GM13977 (cell line): Measurements from ENCODE around the gene MYH14.

Experiments used
- DNase-seq: peaks from one replicate; pipeline ENCODE4 v3.0.0; 2012; ENCODE audit warnings: low spot score
- CTCF ChIP-seq: IDR thresholded peaks from 2 replicates; pipeline ENCODE4 v1.5.1; 2012; ENCODE audit warnings: mild to moderate bottlenecking, control low read depth; ENCODE audit not compliant: insufficient read depth; ENCODE audit errors: extremely low read depth, missing control alignments
- in situ Hi-C: fragments of 300-500 bp; cut with MboI; formaldehyde crosslinking; loops from one replicate; pipeline ENCODE4 v1.12.0; 2022; ENCODE audit warnings: low sequenced_read_pairs, low pct_unique_long_range_greater_than_20kb, mixed read lengths, inconsistent platforms; ENCODE audit not compliant: unreplicated experiment

The MYH14 gene

GRCh38 chr19:50248826-50249225, 45.4 kb downstream of the MYH14 start:
- no peak for TF ChIP-seq CTCF
- in situ Hi-C loops: no loop called here
- no peak for DNase-seq

GRCh38 chr19:50249636-50250035, 46.2 kb downstream of the MYH14 start:
- DNase-seq: no peak
- in situ Hi-C loops: no loop called here
- no peak for TF ChIP-seq CTCF

DNA sequence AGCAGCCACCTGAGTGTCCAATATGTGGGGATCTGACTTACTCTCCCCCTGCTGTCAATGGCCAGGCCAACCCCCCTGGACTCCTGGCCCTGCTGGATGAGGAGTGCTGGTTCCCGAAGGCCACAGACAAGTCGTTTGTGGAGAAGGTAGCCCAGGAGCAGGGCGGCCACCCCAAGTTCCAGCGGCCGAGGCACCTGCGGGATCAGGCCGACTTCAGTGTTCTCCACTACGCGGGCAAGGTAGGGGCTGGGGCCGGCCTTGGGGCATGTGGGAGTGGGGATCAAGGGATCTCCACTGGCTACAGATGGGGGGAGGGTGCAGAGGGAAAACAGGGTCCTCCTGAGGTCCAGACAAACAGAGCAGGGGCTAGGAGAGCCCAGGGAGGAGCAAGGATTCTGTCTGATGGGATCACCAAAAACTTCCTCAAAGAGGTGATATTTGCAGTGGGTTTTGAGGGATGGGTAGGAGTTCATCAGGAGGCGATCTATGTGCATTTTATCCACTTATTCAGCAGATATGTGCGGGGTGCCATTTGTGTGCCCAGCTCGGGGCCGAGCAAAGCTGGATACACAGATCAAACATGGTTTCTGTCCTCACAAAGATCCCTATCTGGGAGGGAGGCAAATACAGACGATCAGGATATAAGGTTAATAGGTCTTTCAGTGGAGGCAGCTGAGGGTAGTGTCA, 47.2 kb downstream of the MYH14 start:
- in situ Hi-C loops: no loop called here
- no peak for DNase-seq
- no peak for TF ChIP-seq CTCF

DNA sequence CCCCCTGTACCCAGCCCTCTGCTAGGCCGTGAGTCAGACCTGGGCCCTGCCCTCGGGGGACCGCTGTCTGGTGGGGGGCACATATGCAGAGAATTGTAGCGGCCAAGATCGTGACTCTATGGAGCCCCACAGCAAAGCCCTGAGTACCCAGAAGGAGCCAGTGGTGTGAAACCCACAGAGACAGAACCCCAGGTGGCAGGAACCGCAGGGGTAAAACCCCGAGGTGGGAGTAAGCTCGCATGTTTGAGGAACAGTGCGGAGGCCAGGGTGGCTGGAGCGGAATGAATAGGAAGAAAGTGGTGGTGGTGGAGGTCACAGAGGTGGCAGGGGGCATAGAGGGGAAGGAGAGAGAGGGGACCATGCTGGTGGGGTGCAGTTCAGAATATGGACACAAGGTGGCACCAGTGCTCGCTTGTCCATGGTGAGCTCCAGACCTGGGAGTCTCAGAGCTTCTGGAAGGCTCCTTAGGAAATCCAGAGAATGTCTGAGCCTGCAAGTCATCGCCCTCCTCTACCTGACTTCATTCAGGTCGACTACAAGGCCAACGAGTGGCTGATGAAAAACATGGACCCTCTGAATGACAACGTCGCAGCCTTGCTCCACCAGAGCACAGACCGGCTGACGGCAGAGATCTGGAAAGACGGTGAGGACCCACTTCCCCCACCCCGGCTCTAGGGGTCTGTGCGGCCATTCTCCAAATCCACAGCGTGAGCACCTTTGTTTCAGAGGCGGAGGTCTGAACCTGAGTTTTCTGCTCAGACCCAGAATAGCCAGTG, 48.9 kb downstream of the MYH14 start:
- peak; percentile 76 for TF ChIP-seq CTCF
- no peak for DNase-seq
- in situ Hi-C loops: no loop called here

GRCh38 chr19:50252887-50253268, 49.5 kb downstream of the MYH14 start:
- TF ChIP-seq CTCF: no peak
- no peak for DNase-seq
- in situ Hi-C loops: no loop called here

DNA sequence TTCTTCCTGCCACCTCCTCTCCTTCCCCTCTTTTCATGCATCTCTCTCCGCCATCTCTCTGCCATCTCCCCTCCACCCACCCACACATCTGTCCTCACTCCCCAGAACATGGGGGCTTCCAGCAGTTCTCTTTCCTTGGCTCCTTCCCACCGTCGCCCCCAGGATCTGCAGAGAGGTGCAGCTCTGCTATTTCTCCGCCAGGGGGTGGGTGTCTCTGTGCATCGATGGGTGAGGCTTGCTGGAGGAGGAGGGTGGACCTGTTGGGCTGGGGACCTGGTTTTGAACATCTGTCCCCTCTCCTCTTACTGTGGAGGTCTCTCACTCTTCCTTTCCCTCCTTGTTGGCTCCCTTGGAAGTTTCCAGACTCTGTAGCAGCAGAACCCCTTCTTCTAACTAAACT, 51.7 kb downstream of the MYH14 start:
- in situ Hi-C loops: no loop called here
- DNase-seq: no peak

More for the DNA sequence above, 51.7 kb downstream of the MYH14 start:
- peak; percentile 32 for TF ChIP-seq CTCF
